HEK293 (cell line): ENCODE data around the gene FARSA.

Source experiments
- AEBP2 ChIP-seq: fragments of 450-650 bp; formaldehyde crosslinking; IDR thresholded peaks from 2 replicates; pipeline ENCODE4 v1.5.1; 2016; ENCODE audit warnings: missing biosample characterization, missing genetic modification characterization, borderline replicate concordance
- IKZF3 ChIP-seq: fragments of 450-650 bp; IDR thresholded peaks from 2 replicates; pipeline ENCODE4 v1.5.0; 2018; ENCODE audit warnings: missing biosample characterization, mild to moderate bottlenecking, missing genetic modification characterization, moderate library complexity
- KLF1 ChIP-seq: fragments of 450-650 bp; formaldehyde crosslinking; IDR thresholded peaks from 2 replicates; pipeline ENCODE4 v1.5.1; 2016; ENCODE audit warnings: missing biosample characterization, missing genetic modification characterization
- OSR2 ChIP-seq: fragments of 450-650 bp; formaldehyde crosslinking; IDR thresholded peaks from 2 replicates; pipeline ENCODE4 v1.5.1; 2016; ENCODE audit warnings: missing biosample characterization, missing genetic modification characterization
- PATZ1 ChIP-seq: fragments of 450-650 bp; formaldehyde crosslinking; IDR thresholded peaks from 2 replicates; pipeline ENCODE4 v1.5.1; 2016; ENCODE audit warnings: missing biosample characterization, missing genetic modification characterization
- PRDM6 ChIP-seq: fragments of 450-650 bp; formaldehyde crosslinking; IDR thresholded peaks from 2 replicates; pipeline ENCODE4 v1.5.1; 2017; ENCODE audit warnings: missing biosample characterization, missing genetic modification characterization
- WT1 ChIP-seq: fragments of 450-650 bp; formaldehyde crosslinking; IDR thresholded peaks from 2 replicates; pipeline ENCODE4 v1.5.1; 2016; ENCODE audit warnings: missing biosample characterization, missing genetic modification characterization
- YY1 ChIP-seq: fragments of 450-650 bp; formaldehyde crosslinking; IDR thresholded peaks from 2 replicates; pipeline ENCODE4 v1.5.1; 2018; ENCODE audit warnings: missing biosample characterization, missing genetic modification characterization
- ZBTB21 ChIP-seq: fragments of 450-650 bp; formaldehyde crosslinking; IDR thresholded peaks from 2 replicates; pipeline ENCODE4 v1.5.1; 2017; ENCODE audit warnings: missing biosample characterization, missing genetic modification characterization
- ZEB2 ChIP-seq: fragments of 450-650 bp; formaldehyde crosslinking; IDR thresholded peaks from 2 replicates; pipeline ENCODE4 v1.5.1; 2016; ENCODE audit warnings: missing biosample characterization, missing genetic modification characterization
- ZNF366 ChIP-seq: fragments of 450-650 bp; formaldehyde crosslinking; conservative IDR thresholded peaks from 2 replicates; pipeline ENCODE4 v1.5.1; 2016; ENCODE audit warnings: missing biosample characterization, missing genetic modification characterization
- ZNF398 ChIP-seq: fragments of 450-650 bp; formaldehyde crosslinking; IDR thresholded peaks from 2 replicates; pipeline ENCODE4 v1.5.1; 2017; ENCODE audit warnings: missing biosample characterization, missing genetic modification characterization
- ZNF48 ChIP-seq: fragments of 450-650 bp; formaldehyde crosslinking; IDR thresholded peaks from 2 replicates; pipeline ENCODE4 v1.5.1; 2016; ENCODE audit warnings: missing biosample characterization, missing genetic modification characterization
- ZNF596 ChIP-seq: fragments of 450-650 bp; IDR thresholded peaks from 2 replicates; pipeline ENCODE4 v1.5.0; 2018; ENCODE audit warnings: missing biosample characterization, mild to moderate bottlenecking, missing genetic modification characterization, moderate library complexity
- ZNF626 ChIP-seq: fragments of 450-650 bp; sonication (Bioruptor Pico); formaldehyde crosslinking; IDR thresholded peaks from 2 replicates; pipeline ENCODE4 v1.5.1; 2018; ENCODE audit warnings: missing biosample characterization, missing genetic modification characterization, inconsistent platforms
- ZNF654 ChIP-seq: fragments of 450-650 bp; formaldehyde crosslinking; IDR thresholded peaks from 2 replicates; pipeline ENCODE4 v1.5.1; 2016; ENCODE audit warnings: low read depth, missing biosample characterization, missing genetic modification characterization
- ZNF76 ChIP-seq: fragments of 450-650 bp; formaldehyde crosslinking; IDR thresholded peaks from 2 replicates; pipeline ENCODE4; 2016; ENCODE audit warnings: low read depth, missing biosample characterization, missing genetic modification characterization, borderline replicate concordance
- TF ChIP-seq, protein P1 (sequence below): fragments of 450-650 bp; formaldehyde crosslinking; IDR thresholded peaks from 2 replicates; pipeline ENCODE4 v1.5.1; 2016; ENCODE audit warnings: missing biosample characterization, missing genetic modification characterization
- TF ChIP-seq, protein P2 (sequence below): fragments of 450-650 bp; formaldehyde crosslinking; IDR thresholded peaks from 2 replicates; pipeline ENCODE4 v1.5.1; 2016; ENCODE audit warnings: missing biosample characterization, missing genetic modification characterization
- TF ChIP-seq, protein P3 (sequence below): fragments of 450-650 bp; formaldehyde crosslinking; IDR thresholded peaks from 2 replicates; pipeline ENCODE4; 2016; ENCODE audit warnings: missing biosample characterization, missing genetic modification characterization
- TF ChIP-seq, protein P4 (sequence below): fragments of 450-650 bp; formaldehyde crosslinking; conservative IDR thresholded peaks from 2 replicates; pipeline ENCODE4 v1.5.1; 2016; ENCODE audit warnings: low read depth, missing biosample characterization, missing genetic modification characterization

FARSA gene

GRCh38 chr19:12913011-12913561 is 20.4 kb downstream of the FARSA start (continued):
- no peak for TF ChIP-seq ZNF596 (tag by site-specific recombination)
- no peak for TF ChIP-seq KLF1 (tag by site-specific recombination)
- peak; percentile 48; the same call in 1 of the 2 replicates for TF ChIP-seq ZNF366 (tag by site-specific recombination)
- peak; percentile 82 for TF ChIP-seq ZEB2
- TF ChIP-seq ZNF398 (tag by site-specific recombination): peak; percentile 81
- no peak for TF ChIP-seq ZNF48
- TF ChIP-seq ZNF76 (tag by site-specific recombination): no peak
- TF ChIP-seq WT1 (tag by site-specific recombination): peak; percentile 46
- TF ChIP-seq, protein P1, sequence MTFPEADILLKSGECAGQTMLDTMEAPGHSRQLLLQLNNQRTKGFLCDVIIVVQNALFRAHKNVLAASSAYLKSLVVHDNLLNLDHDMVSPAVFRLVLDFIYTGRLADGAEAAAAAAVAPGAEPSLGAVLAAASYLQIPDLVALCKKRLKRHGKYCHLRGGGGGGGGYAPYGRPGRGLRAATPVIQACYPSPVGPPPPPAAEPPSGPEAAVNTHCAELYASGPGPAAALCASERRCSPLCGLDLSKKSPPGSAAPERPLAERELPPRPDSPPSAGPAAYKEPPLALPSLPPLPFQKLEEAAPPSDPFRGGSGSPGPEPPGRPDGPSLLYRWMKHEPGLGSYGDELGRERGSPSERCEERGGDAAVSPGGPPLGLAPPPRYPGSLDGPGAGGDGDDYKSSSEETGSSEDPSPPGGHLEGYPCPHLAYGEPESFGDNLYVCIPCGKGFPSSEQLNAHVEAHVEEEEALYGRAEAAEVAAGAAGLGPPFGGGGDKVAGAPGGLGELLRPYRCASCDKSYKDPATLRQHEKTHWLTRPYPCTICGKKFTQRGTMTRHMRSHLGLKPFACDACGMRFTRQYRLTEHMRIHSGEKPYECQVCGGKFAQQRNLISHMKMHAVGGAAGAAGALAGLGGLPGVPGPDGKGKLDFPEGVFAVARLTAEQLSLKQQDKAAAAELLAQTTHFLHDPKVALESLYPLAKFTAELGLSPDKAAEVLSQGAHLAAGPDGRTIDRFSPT: 0 out of 2 replicates have a peak, but pooled peaks have one; percentile 44
- TF ChIP-seq YY1 (tag by site-specific recombination): 0 out of 2 replicates have a peak, but pooled peaks have one; percentile 27
- no peak for TF ChIP-seq ZNF654 (tag by site-specific recombination)
- TF ChIP-seq ZNF626 (tag by site-specific recombination): no peak
- TF ChIP-seq OSR2 (tag by site-specific recombination): peak; percentile 51
- TF ChIP-seq, protein P2, sequence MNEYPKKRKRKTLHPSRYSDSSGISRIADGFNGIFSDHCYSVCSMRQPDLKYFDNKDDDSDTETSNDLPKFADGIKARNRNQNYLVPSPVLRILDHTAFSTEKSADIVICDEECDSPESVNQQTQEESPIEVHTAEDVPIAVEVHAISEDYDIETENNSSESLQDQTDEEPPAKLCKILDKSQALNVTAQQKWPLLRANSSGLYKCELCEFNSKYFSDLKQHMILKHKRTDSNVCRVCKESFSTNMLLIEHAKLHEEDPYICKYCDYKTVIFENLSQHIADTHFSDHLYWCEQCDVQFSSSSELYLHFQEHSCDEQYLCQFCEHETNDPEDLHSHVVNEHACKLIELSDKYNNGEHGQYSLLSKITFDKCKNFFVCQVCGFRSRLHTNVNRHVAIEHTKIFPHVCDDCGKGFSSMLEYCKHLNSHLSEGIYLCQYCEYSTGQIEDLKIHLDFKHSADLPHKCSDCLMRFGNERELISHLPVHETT (tag by site-specific recombination): 0 out of 2 replicates have a peak, but pooled peaks have one; percentile 9
- TF ChIP-seq, protein P3, sequence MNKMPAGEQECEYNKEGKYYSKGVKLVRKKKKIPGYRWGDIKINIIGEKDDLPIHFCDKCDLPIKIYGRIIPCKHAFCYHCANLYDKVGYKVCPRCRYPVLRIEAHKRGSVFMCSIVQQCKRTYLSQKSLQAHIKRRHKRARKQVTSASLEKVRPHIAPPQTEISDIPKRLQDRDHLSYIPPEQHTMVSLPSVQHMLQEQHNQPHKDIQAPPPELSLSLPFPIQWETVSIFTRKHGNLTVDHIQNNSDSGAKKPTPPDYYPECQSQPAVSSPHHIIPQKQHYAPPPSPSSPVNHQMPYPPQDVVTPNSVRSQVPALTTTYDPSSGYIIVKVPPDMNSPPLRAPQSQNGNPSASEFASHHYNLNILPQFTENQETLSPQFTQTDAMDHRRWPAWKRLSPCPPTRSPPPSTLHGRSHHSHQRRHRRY (tag by site-specific recombination): no peak
- TF ChIP-seq PATZ1: peak; percentile 84
- TF ChIP-seq IKZF3 (tag by site-specific recombination): peak; percentile 69; the same call in 1 of the 2 replicates
- TF ChIP-seq, protein P4, sequence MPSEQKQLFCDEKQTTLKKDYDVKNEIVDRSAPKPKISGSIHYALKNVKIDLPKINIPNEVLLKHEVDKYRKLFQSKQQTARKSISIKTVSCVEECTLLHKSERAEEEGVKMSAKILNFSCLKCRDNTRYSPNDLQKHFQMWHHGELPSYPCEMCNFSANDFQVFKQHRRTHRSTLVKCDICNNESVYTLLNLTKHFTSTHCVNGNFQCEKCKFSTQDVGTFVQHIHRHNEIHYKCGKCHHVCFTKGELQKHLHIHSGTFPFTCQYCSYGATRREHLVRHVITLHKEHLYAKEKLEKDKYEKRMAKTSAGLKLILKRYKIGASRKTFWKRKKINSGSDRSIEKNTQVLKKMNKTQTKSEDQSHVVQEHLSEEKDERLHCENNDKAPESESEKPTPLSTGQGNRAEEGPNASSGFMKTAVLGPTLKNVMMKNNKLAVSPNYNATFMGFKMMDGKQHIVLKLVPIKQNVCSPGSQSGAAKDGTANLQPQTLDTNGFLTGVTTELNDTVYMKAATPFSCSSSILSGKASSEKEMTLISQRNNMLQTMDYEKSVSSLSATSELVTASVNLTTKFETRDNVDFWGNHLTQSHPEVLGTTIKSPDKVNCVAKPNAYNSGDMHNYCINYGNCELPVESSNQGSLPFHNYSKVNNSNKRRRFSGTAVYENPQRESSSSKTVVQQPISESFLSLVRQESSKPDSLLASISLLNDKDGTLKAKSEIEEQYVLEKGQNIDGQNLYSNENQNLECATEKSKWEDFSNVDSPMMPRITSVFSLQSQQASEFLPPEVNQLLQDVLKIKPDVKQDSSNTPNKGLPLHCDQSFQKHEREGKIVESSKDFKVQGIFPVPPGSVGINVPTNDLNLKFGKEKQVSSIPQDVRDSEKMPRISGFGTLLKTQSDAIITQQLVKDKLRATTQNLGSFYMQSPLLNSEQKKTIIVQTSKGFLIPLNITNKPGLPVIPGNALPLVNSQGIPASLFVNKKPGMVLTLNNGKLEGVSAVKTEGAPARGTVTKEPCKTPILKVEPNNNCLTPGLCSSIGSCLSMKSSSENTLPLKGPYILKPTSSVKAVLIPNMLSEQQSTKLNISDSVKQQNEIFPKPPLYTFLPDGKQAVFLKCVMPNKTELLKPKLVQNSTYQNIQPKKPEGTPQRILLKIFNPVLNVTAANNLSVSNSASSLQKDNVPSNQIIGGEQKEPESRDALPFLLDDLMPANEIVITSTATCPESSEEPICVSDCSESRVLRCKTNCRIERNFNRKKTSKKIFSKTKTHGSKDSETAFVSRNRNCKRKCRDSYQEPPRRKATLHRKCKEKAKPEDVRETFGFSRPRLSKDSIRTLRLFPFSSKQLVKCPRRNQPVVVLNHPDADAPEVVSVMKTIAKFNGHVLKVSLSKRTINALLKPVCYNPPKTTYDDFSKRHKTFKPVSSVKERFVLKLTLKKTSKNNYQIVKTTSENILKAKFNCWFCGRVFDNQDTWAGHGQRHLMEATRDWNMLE: no peak
- 0 out of 2 replicates have a peak, but pooled peaks have one; percentile 17 for TF ChIP-seq ZBTB21
- TF ChIP-seq AEBP2 (tag by site-specific recombination): no peak
- TF ChIP-seq PRDM6 (tag by site-specific recombination): no peak; the same call in 1 of the 2 replicates
